ENCODE results near the gene PCID2. TPM values are rescaled to one million over a fixed set of nuclear protein-coding genes. Genes with fewer than 3 reads are reported as not detected.

The PCID2 gene
- total and polyA plus RNA-seq, 2 of the 13 experiments (the other 11 are each of a cell fraction or from before 2014, with no cell fraction given), result 65.0 to 111 TPM

GRCh38 chr13:113150550-113151365 is 57.7 kb downstream of the PCID2 start (continued):
- TF ChIP-seq ARNT2 (CRISPR knock-in tag; IDR thresholded peaks at IDR 0.05; ENCODE audit: low read depth), result no peak
- no peak for TF ChIP-seq KLF11 (CRISPR knock-in tag; IDR thresholded peaks at IDR 0.05)
- no peak for TF ChIP-seq KDM4B (CRISPR knock-in tag; IDR thresholded peaks at IDR 0.05)
- no peak for TF ChIP-seq MED1 (CRISPR knock-in tag; IDR thresholded peaks at IDR 0.05)
- TF ChIP-seq GABPB1 (CRISPR knock-in tag; IDR thresholded peaks at IDR 0.05), result no peak; the same call in 1 of the 2 replicates
- no peak for TF ChIP-seq NCOA2 (CRISPR knock-in tag; IDR thresholded peaks at IDR 0.05)
- TF ChIP-seq ZSCAN30 (CRISPR knock-in tag; IDR thresholded peaks at IDR 0.05), result no peak
- no peak for TF ChIP-seq ZNF281 (CRISPR knock-in tag; IDR thresholded peaks at IDR 0.05; ENCODE audit: borderline replicate concordance)
- 0 out of 2 replicates have a peak, but pooled peaks have one; percentile 34 for TF ChIP-seq UBTF (CRISPR knock-in tag; IDR thresholded peaks at IDR 0.05)
- no peak for TF ChIP-seq TAF15 (IDR thresholded peaks at IDR 0.05; ENCODE audit: low read depth, low read length, poor library complexity, severe bottlenecking)
- TF ChIP-seq TAF1 (CRISPR knock-in tag; IDR thresholded peaks at IDR 0.05), result peak; percentile 20; the same call in 1 of the 2 replicates
- no peak for TF ChIP-seq GTF2F1 (IDR thresholded peaks at IDR 0.05; ENCODE audit: low read length)
- TF ChIP-seq CEBPB (IDR thresholded peaks at IDR 0.05; ENCODE audit: borderline replicate concordance, low read depth, low read length), result no peak
- TF ChIP-seq ZSCAN22 (CRISPR knock-in tag; IDR thresholded peaks at IDR 0.05), result peak; percentile 39; the same call in 1 of the 2 replicates
- TF ChIP-seq NFE2L1 (CRISPR knock-in tag; IDR thresholded peaks at IDR 0.05; ENCODE audit: borderline replicate concordance), result no peak
- peak; percentile 3; the same call in 1 of the 2 replicates for TF ChIP-seq ZNF331 (CRISPR knock-in tag; IDR thresholded peaks at IDR 0.05)
- TF ChIP-seq ZKSCAN1 (IDR thresholded peaks at IDR 0.05; ENCODE audit: low read length), result no peak
- TF ChIP-seq PHF21A (CRISPR knock-in tag; IDR thresholded peaks at IDR 0.05), result no peak
- no peak for TF ChIP-seq ZFP1 (CRISPR knock-in tag; IDR thresholded peaks at IDR 0.05)
- 0 out of 2 replicates have a peak, but pooled peaks have one; percentile 22 for TF ChIP-seq FOXO4 (CRISPR knock-in tag; conservative IDR thresholded peaks at IDR 0.05)

Measured in HepG2 (cell line).